ENCODE data around the gene MARCKS.
A peak's percentile ranks its signal among the peaks of the same experiment; 100 is the strongest.
"Not testable (repeated sequence)": the region's sequence is repeated elsewhere in the genome, so short reads cannot be mapped to it uniquely, and the experiment has no call there.

The MARCKS gene

GRCh38 chr6:113886512-113886911 lies 29.4 kb downstream of the MARCKS start:
- DNase-seq (ENCODE audit: low spot score): no peak

GRCh38 chr6:113888493-113888892 lies 31.3 kb downstream of the MARCKS start:
- DNase-seq (ENCODE audit: low spot score): peak; percentile 48

GRCh38 chr6:113888956-113889630 lies 31.9 kb downstream of the MARCKS start:
- no peak for DNase-seq (ENCODE audit: low spot score)

GRCh38 chr6:113893451-113893850 lies 36.3 kb downstream of the MARCKS start:
- no peak for DNase-seq (ENCODE audit: low spot score)

- DNase-seq (ENCODE audit: low spot score): no peak
These were observed 36.7 kb downstream of the MARCKS start for GRCh38 chr6:113893866-113894265.

- DNase-seq (ENCODE audit: low spot score): no peak
These were observed 37.8 kb downstream of the MARCKS start for GRCh38 chr6:113894712-113895674.

- DNase-seq (ENCODE audit: low spot score): no peak
These were observed 44.3 kb downstream of the MARCKS start for GRCh38 chr6:113901482-113901881.

- DNase-seq (ENCODE audit: low spot score): no peak
These were observed 46.7 kb downstream of the MARCKS start for GRCh38 chr6:113903666-113904330.

- DNase-seq (ENCODE audit: low spot score): no peak
These were observed 50.1 kb downstream of the MARCKS start for GRCh38 chr6:113907102-113907815.

GRCh38 chr6:113908801-113909200 lies 51.7 kb downstream of the MARCKS start:
- DNase-seq (ENCODE audit: low spot score): no peak

GRCh38 chr6:113909224-113909856 lies 52.2 kb downstream of the MARCKS start:
- peak; percentile 36 for DNase-seq (ENCODE audit: low spot score)

GRCh38 chr6:113910285-113910684 lies 53.1 kb downstream of the MARCKS start:
- DNase-seq (ENCODE audit: low spot score): not testable (repeated sequence)
